Measurements from ENCODE around the gene SRPK3. TPM values are rescaled to one million over a fixed set of nuclear protein-coding genes. Genes with fewer than 3 reads are reported as not detected.

The SRPK3 gene
- total and polyA plus RNA-seq, 11 donors, result 8.8 to 49.7 (median 38.9) TPM

DNA sequence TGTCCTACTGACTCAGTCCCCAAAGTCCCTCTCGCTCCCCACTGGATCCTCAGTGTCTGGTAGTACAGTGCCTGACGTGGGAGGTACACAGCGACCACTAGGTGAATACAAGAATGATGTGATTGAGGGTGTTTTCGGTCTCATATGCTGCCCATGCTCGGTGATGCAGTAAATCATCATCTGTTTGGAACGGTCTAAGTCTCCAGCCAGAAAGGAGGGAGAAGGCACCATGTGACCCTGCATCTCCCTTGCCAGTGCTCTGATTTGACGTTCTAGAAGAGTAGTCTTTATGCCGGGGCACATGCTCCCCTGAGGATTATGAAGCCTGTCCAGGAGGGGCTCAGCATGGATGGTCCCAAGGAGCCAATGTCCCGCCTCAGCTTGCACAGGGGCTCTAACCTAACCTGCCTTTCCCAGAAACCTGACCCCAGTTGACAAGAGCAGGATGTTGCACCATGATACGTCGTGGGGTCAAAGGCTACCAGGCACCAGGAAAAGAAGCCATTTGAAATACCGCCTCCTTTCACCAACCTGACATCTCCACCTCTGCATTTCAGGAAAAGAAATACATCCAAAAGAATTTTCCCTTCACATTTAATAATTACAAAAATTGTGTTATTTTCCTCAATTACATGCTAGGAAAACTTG lies 30.6 kb upstream of the SRPK3 start:
- Histone ChIP-seq H3K36me3 (no peaks in the 10 kb centered on the region), H3K27ac (no peak overlapping the region), H3K27me3 (peaks cover 0 to 10% (median 0%) of the 10 kb centered on the region in 9 donors), H3K4me1 (no peaks in the 10 kb centered on the region), H3K4me3 (no peak overlapping the region), H3K9me3 (peaks cover 0 to 5% (median 0%) of the 10 kb centered on the region in 12 donors)
- WGBS, 4 donors, result 72 to 78% (median 75%) methylated on average over 12 of the region's 12 CpGs
- DNase-seq (no peak), ATAC-seq (no peak)
- TF ChIP-seq POLR2A (IDR thresholded peaks at IDR 0.05), result no peak
- TF ChIP-seq, protein P1, sequence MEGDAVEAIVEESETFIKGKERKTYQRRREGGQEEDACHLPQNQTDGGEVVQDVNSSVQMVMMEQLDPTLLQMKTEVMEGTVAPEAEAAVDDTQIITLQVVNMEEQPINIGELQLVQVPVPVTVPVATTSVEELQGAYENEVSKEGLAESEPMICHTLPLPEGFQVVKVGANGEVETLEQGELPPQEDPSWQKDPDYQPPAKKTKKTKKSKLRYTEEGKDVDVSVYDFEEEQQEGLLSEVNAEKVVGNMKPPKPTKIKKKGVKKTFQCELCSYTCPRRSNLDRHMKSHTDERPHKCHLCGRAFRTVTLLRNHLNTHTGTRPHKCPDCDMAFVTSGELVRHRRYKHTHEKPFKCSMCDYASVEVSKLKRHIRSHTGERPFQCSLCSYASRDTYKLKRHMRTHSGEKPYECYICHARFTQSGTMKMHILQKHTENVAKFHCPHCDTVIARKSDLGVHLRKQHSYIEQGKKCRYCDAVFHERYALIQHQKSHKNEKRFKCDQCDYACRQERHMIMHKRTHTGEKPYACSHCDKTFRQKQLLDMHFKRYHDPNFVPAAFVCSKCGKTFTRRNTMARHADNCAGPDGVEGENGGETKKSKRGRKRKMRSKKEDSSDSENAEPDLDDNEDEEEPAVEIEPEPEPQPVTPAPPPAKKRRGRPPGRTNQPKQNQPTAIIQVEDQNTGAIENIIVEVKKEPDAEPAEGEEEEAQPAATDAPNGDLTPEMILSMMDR (IDR thresholded peaks at IDR 0.05), result no peak
- intact Hi-C loops (cut with DNase I), result no loop called here

DNA sequence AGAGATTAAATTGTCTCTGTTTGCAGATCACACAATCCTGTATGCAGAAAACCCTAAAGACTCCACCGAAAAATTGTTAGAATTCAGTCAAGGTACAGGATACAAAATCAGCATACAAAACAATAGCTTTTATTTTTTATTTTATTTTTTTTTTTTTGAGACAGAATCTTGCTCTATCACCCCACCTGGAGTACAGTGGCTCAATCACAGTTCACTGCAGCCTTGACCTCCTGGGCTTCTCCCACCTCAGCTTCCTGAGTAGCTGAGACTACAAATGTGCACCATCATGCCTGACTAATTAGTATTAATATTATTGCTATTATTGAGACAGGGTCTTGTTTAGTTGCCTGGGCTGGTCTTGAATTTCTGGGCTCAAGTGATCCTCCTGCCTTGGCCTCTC lies 25.7 kb upstream of the SRPK3 start:
- no peaks in the 10 kb centered on the region for H3K36me3 ChIP-seq
- DNase-seq (no peak), ATAC-seq (no peak)
- H3K27me3 ChIP-seq, result peaks cover 0 to 4% (median 0%) of the 10 kb centered on the region in 9 donors
- H3K4me3 ChIP-seq, result no peak overlapping the region
- H3K4me1 ChIP-seq, result no peaks in the 10 kb centered on the region
- H3K9me3 ChIP-seq, result peaks cover 0 to 13% (median 0%) of the 10 kb centered on the region in 12 donors
- no peak overlapping the region for H3K27ac ChIP-seq
- intact Hi-C loops (cut with DNase I), result no loop called here
- TF ChIP-seq, protein P1 (IDR thresholded peaks at IDR 0.05), result no peak
- TF ChIP-seq POLR2A (IDR thresholded peaks at IDR 0.05), result no peak
- 65 to 91% (median 74%) methylated on average over 1 of the region's 1 CpG for WGBS, 4 donors

DNA sequence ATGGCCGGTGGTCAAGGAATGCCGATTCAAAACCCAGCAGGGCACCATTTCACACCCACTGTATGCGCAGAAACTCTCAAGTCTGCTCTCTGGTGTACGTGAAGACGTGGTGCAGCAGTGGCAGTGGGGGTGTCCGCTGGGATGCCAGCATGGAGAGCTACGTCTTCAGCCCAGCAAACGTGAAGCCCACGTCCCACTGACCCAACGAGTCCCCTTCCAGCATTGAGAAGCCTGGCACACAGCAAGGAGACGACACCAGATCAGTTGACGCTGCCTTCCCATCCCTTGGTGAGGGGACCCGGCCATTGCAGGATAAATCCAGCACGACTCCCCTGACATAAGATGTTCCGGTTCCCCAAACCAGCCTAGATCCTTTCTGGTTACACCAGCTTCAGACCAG lies 19.0 kb upstream of the SRPK3 start:
- TF ChIP-seq, protein P1 (IDR thresholded peaks at IDR 0.05), result no peak
- TF ChIP-seq POLR2A (IDR thresholded peaks at IDR 0.05), result no peak
- Histone ChIP-seq H3K4me1 (peaks cover 0 to 26% (median 5%) of the 10 kb centered on the region in 12 donors), H3K27me3 (peaks cover 0 to 4% (median 0%) of the 10 kb centered on the region in 9 donors), H3K36me3 (no peaks in the 10 kb centered on the region), H3K4me3 (no peak overlapping the region), H3K9me3 (peaks cover 0 to 3% (median 0%) of the 10 kb centered on the region in 12 donors), H3K27ac (no peak overlapping the region)
- 81 to 89% (median 84%) methylated on average over 15 of the region's 15 CpGs for WGBS, 4 donors
- DNase-seq (no peak), ATAC-seq (no peak)
- intact Hi-C loops (cut with DNase I), result loop anchor here in 7 of 10 donors (2.0 to 5.0 kb wide), 3 partner anchors 190 to 770 kb away; no protein-coding TSS in a partner anchor

DNA sequence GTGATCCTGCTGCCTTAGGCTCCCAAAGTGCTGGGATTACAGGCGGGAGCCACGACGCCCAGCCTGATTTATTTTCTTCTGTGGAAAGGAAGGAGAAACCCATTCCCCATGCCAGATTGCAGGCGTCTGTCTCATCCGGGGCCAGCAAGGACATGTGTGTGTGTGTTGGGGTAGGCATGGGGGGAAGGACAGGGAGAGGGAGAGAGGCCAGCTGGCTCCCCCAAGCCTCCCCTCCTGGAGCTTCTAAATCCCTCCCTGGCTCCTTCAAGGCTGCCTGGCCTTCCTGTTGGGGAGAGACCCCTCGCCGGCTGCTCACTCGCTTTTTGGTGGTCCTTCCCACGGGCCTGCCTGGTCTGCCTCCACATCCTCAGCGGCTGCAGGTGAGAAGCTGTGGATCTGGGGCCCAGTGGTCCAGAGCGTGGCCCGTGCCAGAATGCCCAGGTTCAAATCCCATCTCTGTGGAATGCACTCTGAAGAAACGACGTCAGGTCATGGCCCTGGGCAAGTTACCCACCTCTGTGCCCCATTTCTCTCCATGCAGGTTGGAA lies 18.1 kb upstream of the SRPK3 start:
- intact Hi-C loops (cut with DNase I), result loop anchor here in 7 of 10 donors (2.0 to 5.0 kb wide), 3 partner anchors 190 to 770 kb away; no protein-coding TSS in a partner anchor
- TF ChIP-seq, protein P1 (IDR thresholded peaks at IDR 0.05), result no peak
- no peak for TF ChIP-seq POLR2A (IDR thresholded peaks at IDR 0.05)
- Histone ChIP-seq H3K4me1 (peaks cover 0 to 26% (median 5%) of the 10 kb centered on the region in 12 donors), H3K9me3 (no peaks in the 10 kb centered on the region), H3K27ac (no peak overlapping the region), H3K36me3 (no peaks in the 10 kb centered on the region), H3K4me3 (no peak overlapping the region), H3K27me3 (peaks cover 0 to 4% (median 0%) of the 10 kb centered on the region in 9 donors)
- no peak for ATAC-seq
- WGBS, 4 donors, result 74 to 92% (median 90%) methylated on average over 6 to 14 of the region's 14 CpGs
- DNase-seq, result no peak
